ENCODE results near the gene SLC37A1. TPM values are rescaled to one million over a fixed set of nuclear protein-coding genes. Genes with fewer than 3 reads are reported as not detected.

SLC37A1 gene
- total and polyA plus RNA-seq, 4 donors = 2.0 to 7.2 (median 4.3) TPM

GRCh38 chr21:42571391-42572150 is 57.9 kb downstream of the SLC37A1 start:
- H3K4me3 ChIP-seq (ENCODE audit: low read depth in 1 of 3, low read length in 3 of 3) = no peak overlapping the region
- H3K9me3 ChIP-seq (ENCODE audit: control insufficient read depth in 4 of 4, low read length in 3 of 4) = peaks cover 0 to 2% (median 0%) of the 10 kb centered on the region in 4 donors
- WGBS = 90% methylated on average over 20 of the region's 20 CpGs
- TF ChIP-seq FOXA1 (IDR thresholded peaks at IDR 0.05) (no peak), YY1 (IDR thresholded peaks at IDR 0.05) (no peak), RAD21 (IDR thresholded peaks at IDR 0.05) (no peak)
- DNase-seq (ENCODE audit: low spot score) = no peak
- no peak overlapping the region for H3K9ac ChIP-seq (ENCODE audit: low read depth in 1 of 2, low read length in 2 of 2)
- H3K27ac ChIP-seq (ENCODE audit: low read depth in 1 of 2, low read length in 2 of 2) = no peak overlapping the region
- no peaks in the 10 kb centered on the region for H3K27me3 ChIP-seq (ENCODE audit: control insufficient read depth in 4 of 4, insufficient read depth in 4 of 4, low read length in 3 of 4)
- no peaks in the 10 kb centered on the region for H3K4me1 ChIP-seq (ENCODE audit: control insufficient read depth in 4 of 4, insufficient read depth in 4 of 4, low read length in 3 of 4)
- peaks cover 3 to 17% (median 5%) of the 10 kb centered on the region in 4 donors for H3K36me3 ChIP-seq (ENCODE audit: control insufficient read depth in 4 of 4, insufficient read depth in 3 of 4, low read depth in 1 of 4, low read length in 3 of 4)

- no peaks in the 10 kb centered on the region for H3K27me3 ChIP-seq (ENCODE audit: control insufficient read depth in 4 of 4, insufficient read depth in 4 of 4, low read length in 3 of 4)
- peaks cover 3 to 13% (median 5%) of the 10 kb centered on the region in 4 donors for H3K36me3 ChIP-seq (ENCODE audit: control insufficient read depth in 4 of 4, insufficient read depth in 3 of 4, low read depth in 1 of 4, low read length in 3 of 4)
- no peak overlapping the region for H3K4me3 ChIP-seq (ENCODE audit: low read depth in 1 of 3, low read length in 3 of 3)
- H3K9ac ChIP-seq (ENCODE audit: low read depth in 1 of 2, low read length in 2 of 2) = no peak overlapping the region
- H3K9me3 ChIP-seq (ENCODE audit: control insufficient read depth in 4 of 4, low read length in 3 of 4) = peaks cover 0 to 2% (median 0%) of the 10 kb centered on the region in 4 donors
- no peak overlapping the region for H3K27ac ChIP-seq (ENCODE audit: low read depth in 1 of 2, low read length in 2 of 2)
- no peaks in the 10 kb centered on the region for H3K4me1 ChIP-seq (ENCODE audit: control insufficient read depth in 4 of 4, insufficient read depth in 4 of 4, low read length in 3 of 4)
- no peak for DNase-seq (ENCODE audit: low spot score)
- no peak for TF ChIP-seq MAX (IDR thresholded peaks at IDR 0.05)
- WGBS = 95% methylated on average over 12 of the region's 12 CpGs
Measured at GRCh38 chr21:42572906-42573495, 59.3 kb downstream of the SLC37A1 start.

- no peak for TF ChIP-seq JUND (IDR thresholded peaks at IDR 0.05)
- TF ChIP-seq YY1 (IDR thresholded peaks at IDR 0.05) = no peak
- TF ChIP-seq TAF1 (conservative IDR thresholded peaks at IDR 0.05) = no peak
- TF ChIP-seq ZBTB33 (IDR thresholded peaks at IDR 0.05) = no peak
- no peak for TF ChIP-seq MAX (IDR thresholded peaks at IDR 0.05)
- peak; percentile 37 for TF ChIP-seq CTCF (IDR thresholded peaks at IDR 0.05; ENCODE audit: low read depth, low read length, missing input control)
- TF ChIP-seq EGR1 (IDR thresholded peaks at IDR 0.05; ENCODE audit: low read depth in 2 of 2) = no peak
- peak in 1 of 2 donors; percentile 74 for TF ChIP-seq RAD21 (IDR thresholded peaks at IDR 0.05)
- no peak for TF ChIP-seq RXRA (IDR thresholded peaks at IDR 0.05)
- DNase-seq (ENCODE audit: low spot score) = no peak
- H3K27ac ChIP-seq (ENCODE audit: low read depth in 1 of 2, low read length in 2 of 2) = no peak overlapping the region
- H3K9me3 ChIP-seq (ENCODE audit: control insufficient read depth in 4 of 4, low read length in 3 of 4) = peaks cover 0 to 2% (median 0%) of the 10 kb centered on the region in 4 donors
- H3K4me3 ChIP-seq (ENCODE audit: low read depth in 1 of 3, low read length in 3 of 3) = no peak overlapping the region
- WGBS = 86% methylated on average over 7 of the region's 7 CpGs
- H3K9ac ChIP-seq (ENCODE audit: low read depth in 1 of 2, low read length in 2 of 2) = no peak overlapping the region
- H3K27me3 ChIP-seq (ENCODE audit: control insufficient read depth in 4 of 4, insufficient read depth in 4 of 4, low read length in 3 of 4) = no peaks in the 10 kb centered on the region
- H3K4me1 ChIP-seq (ENCODE audit: control insufficient read depth in 4 of 4, insufficient read depth in 4 of 4, low read length in 3 of 4) = no peaks in the 10 kb centered on the region
- H3K36me3 ChIP-seq (ENCODE audit: control insufficient read depth in 4 of 4, insufficient read depth in 3 of 4, low read depth in 1 of 4, low read length in 3 of 4) = peaks cover 0 to 9% (median 3%) of the 10 kb centered on the region in 4 donors
Measured at GRCh38 chr21:42574234-42575027, 60.8 kb downstream of the SLC37A1 start.

Data from liver (tissue), 9 donors.